GM12878 (cell line): ENCODE results near the gene RPRML. TPM values are rescaled to one million over a fixed set of nuclear protein-coding genes. Genes with fewer than 3 reads are reported as not detected.

Experiments
- ATAC-seq: fragments of 200-7000 bp; cut with Tn5 transposase; 3 replicates; pipeline ENCODE4 v1.9.1; 2020; ENCODE audit warnings: mild to moderate bottlenecking, moderate library complexity
- BruUV-seq: library from RNA; stranded (reverse); fragments of 400-500 nt; replicated peaks from 2 replicates; lab custom pipeline; 2021; lab: Mats Ljungman, UMichigan
- CTCF ChIA-PET: fragments of 300-600 bp; sonication (Branson Sonifier 250); formaldehyde crosslinking; extraction: SDS; loops from one replicate; lab custom pipeline; 2021; ENCODE audit warnings: inconsistent platforms; lab: Yijun Ruan, JAX
- POLR2A ChIA-PET: fragments of 350-600 bp; formaldehyde crosslinking; extraction: SDS; loops from one replicate; lab custom pipeline; 2021; ENCODE audit warnings: inconsistent platforms; lab: Charles Lee
- RAD21 ChIA-PET: fragments of 300-600 bp; sonication (Branson Sonifier 250); formaldehyde crosslinking; loops from one replicate; lab custom pipeline; 2023; ENCODE audit warnings: antibody characterized with exemption; ENCODE audit not compliant: unreplicated experiment; lab: Charles Lee
- SMC1A ChIA-PET: fragments of 300-600 bp; sonication (Branson Sonifier 250); formaldehyde crosslinking; loops from one replicate; lab custom pipeline; 2023; ENCODE audit not compliant: unreplicated experiment, uncharacterized antibody; lab: Charles Lee
- DNase-seq: peaks from one replicate; pipeline ENCODE4 v3.0.0-alpha.2; 2011; ENCODE audit warnings: low read depth, low spot score
- FAIRE-seq: peaks from 3 replicates; lab custom pipeline; 2011; peaks lifted over from hg19 to GRCh38; lab: Jason Lieb, UNC
- H2AFZ ChIP-seq: 2 replicates; pipeline ENCODE4 v1.6.0; 2011; ENCODE audit warnings: low read depth, low read length, control low read depth; ENCODE audit not compliant: control insufficient read depth
- H3K27ac ChIP-seq: 2 replicates; pipeline ENCODE4 v1.5.1; 2011; ENCODE audit warnings: control low read depth; ENCODE audit not compliant: control insufficient read depth, insufficient read depth
- H3K27me3 ChIP-seq, 2 experiments: replicated peaks in 1 of 2; 2 replicates each; pipeline versions ENCODE4 v1.6.0 to v1.6.1; 2011; ENCODE audit warnings: low read length in 1 of 2; ENCODE audit not compliant: control insufficient read depth in 2 of 2, insufficient read depth in 2 of 2
- H3K36me3 ChIP-seq, 2 experiments: 2 replicates each; pipeline ENCODE4 v1.5.1; 2011; ENCODE audit warnings: low read length in 1 of 2; ENCODE audit not compliant: control insufficient read depth in 2 of 2, insufficient read depth in 2 of 2
- H3K4me1 ChIP-seq: 2 replicates; pipeline ENCODE4 v1.6.1; 2011; ENCODE audit warnings: mild to moderate bottlenecking, low read length, moderate library complexity, mixed read lengths; ENCODE audit not compliant: control insufficient read depth, insufficient read depth
- H3K4me2 ChIP-seq: 2 replicates; pipeline ENCODE4 v1.6.0; 2011; ENCODE audit warnings: control low read depth; ENCODE audit not compliant: control insufficient read depth, insufficient read depth
- H3K4me3 ChIP-seq: fragments of 200-600 bp; sonication (generic); 2 replicates; pipeline ENCODE4 v1.5.1; 2016
- H3K79me2 ChIP-seq: 2 replicates; pipeline ENCODE4 v1.6.0; 2011; ENCODE audit warnings: low read length; ENCODE audit not compliant: control insufficient read depth, insufficient read depth
- H3K9ac ChIP-seq: 2 replicates; pipeline ENCODE4 v1.8.0; 2011; ENCODE audit warnings: low read length, control low read depth, mixed read lengths; ENCODE audit not compliant: control insufficient read depth, insufficient read depth
- H3K9me3 ChIP-seq: replicated peaks from 3 replicates; pipeline ENCODE4 v1.5.1; 2011; ENCODE audit warnings: mild to moderate bottlenecking, low read length; ENCODE audit not compliant: control insufficient read depth, insufficient read depth
- H4K20me1 ChIP-seq: 2 replicates; pipeline ENCODE4 v1.6.0; 2011; ENCODE audit not compliant: control insufficient read depth, insufficient read depth
- BACH1 ChIP-seq: fragments of 450-650 bp; IDR thresholded peaks from 2 replicates; pipeline ENCODE4 v1.6.1; 2017; ENCODE audit warnings: mild to moderate bottlenecking, borderline replicate concordance
- BCLAF1 ChIP-seq: fragments of 450-650 bp; IDR thresholded peaks from 2 replicates; pipeline ENCODE4 v1.6.1; 2017; ENCODE audit warnings: antibody characterized with exemption, mild to moderate bottlenecking, moderate library complexity
- CHD1 ChIP-seq: IDR thresholded peaks from 2 replicates; pipeline ENCODE4 v1.6.1; 2012; ENCODE audit warnings: low read depth, low read length, improper control_type of control experiment
- E2F8 ChIP-seq: fragments of 450-650 bp; IDR thresholded peaks from 2 replicates; pipeline ENCODE4 v1.6.1; 2018; ENCODE audit warnings: mild to moderate bottlenecking, low read depth, moderate library complexity; ENCODE audit not compliant: partially characterized antibody
- HDAC2 ChIP-seq: fragments of 200-600 bp; sonication (generic); IDR thresholded peaks from 2 replicates; pipeline ENCODE4 v1.6.1; 2017
- IKZF2 ChIP-seq, 2 experiments: fragments of 450-650 bp; IDR thresholded peaks; 2 replicates each; pipeline ENCODE4 v1.6.1; 2017; ENCODE audit warnings: mild to moderate bottlenecking in 2 of 2, moderate library complexity in 2 of 2
- NFYB ChIP-seq: IDR thresholded peaks from 2 replicates; pipeline ENCODE4 v1.6.1; 2011; ENCODE audit warnings: low read depth, mild to moderate bottlenecking, low read length, improper control_type of control experiment, moderate library complexity; ENCODE audit not compliant: insufficient read depth
- POLR2A ChIP-seq: IDR thresholded peaks from 2 replicates; pipeline ENCODE4 v1.6.1; 2011; ENCODE audit warnings: low read depth, mild to moderate bottlenecking, low read length
- POU2F2 ChIP-seq: IDR thresholded peaks from 3 replicates; pipeline ENCODE4 v1.6.1; 2011; ENCODE audit warnings: low read depth, mild to moderate bottlenecking, low read length, borderline replicate concordance
- RB1 ChIP-seq: fragments of 450-650 bp; formaldehyde crosslinking; IDR thresholded peaks from 2 replicates; pipeline ENCODE4 v1.6.1; 2017; ENCODE audit warnings: mild to moderate bottlenecking, borderline replicate concordance
- SIN3A ChIP-seq: IDR thresholded peaks from 2 replicates; pipeline ENCODE4 v1.6.1; 2012; ENCODE audit warnings: low read depth, low read length, improper control_type of control experiment
- SREBF2 ChIP-seq: IDR thresholded peaks from 2 replicates; pipeline ENCODE4 v1.6.1; 2012; ENCODE audit warnings: mild to moderate bottlenecking, low read length
- SUZ12 ChIP-seq: fragments of 200-600 bp; sonication (generic); IDR thresholded peaks from one replicate; pipeline ENCODE4 v1.6.1; 2018; ENCODE audit warnings: antibody characterized with exemption, mild to moderate bottlenecking; ENCODE audit not compliant: unreplicated experiment
- TCF7 ChIP-seq: IDR thresholded peaks from 2 replicates; pipeline ENCODE4 v1.6.1; 2014; ENCODE audit warnings: antibody characterized with exemption, borderline replicate concordance
- ZBTB33 ChIP-seq: fragments of 450-650 bp; IDR thresholded peaks from 2 replicates; pipeline ENCODE4 v1.6.1; 2017; ENCODE audit warnings: mild to moderate bottlenecking
- WGBS: methylation state at CpG from one replicate; pipeline ENCODE4 v1.1.6; 2016; ENCODE audit warnings: low lambda C conversion rate; ENCODE audit not compliant: insufficient replicate concordance, insufficient coverage; ENCODE audit errors: missing lambda C conversion rate; 5-methylcytosine and 5-hydroxymethylcytosine counted together
- in situ Hi-C: fragments of 300-500 bp; cut with MboI; formaldehyde crosslinking; loops from 9 replicates; pipeline ENCODE4 v1.14.3; 2018; ENCODE audit warnings: mixed read lengths
- intact Hi-C: fragments of 100-400 bp; cut with micrococcal nuclease; formaldehyde crosslinking; loops from one replicate; pipeline ENCODE4 v1.14.2; 2022; ENCODE audit not compliant: unreplicated experiment
- polyA plus RNA-seq, 11 experiments: library from polyadenylated mRNA; depleted of rRNA in 4 of 11; unstranded in 6 of 11; stranded (reverse) in 5 of 11; fragments of >200 nt; fragmentation: Nextera tagmentation in 4 of 11; fragmentation: Illumina TruSeq in 1 of 11; extraction: Ambion mirVana in 4 of 11; extraction: Trizol in 1 of 11; gene quantifications; 1 replicate in 1 of 11; 2 replicates in 10 of 11; pipeline versions ENCODE4 v1.2.1 to v1.2.3, GENCODE V29; 2011 to 2016; ENCODE audit warnings: inconsistent platforms in 2 of 11, missing spikeins in 2 of 11, low read depth in 1 of 11
- total RNA-seq, 4 experiments: library from RNA; depleted of rRNA in 3 of 4; stranded (reverse); fragments of >200 nt in 3 of 4; fragmentation: Illumina TruSeq in 1 of 4; extraction: Trizol in 1 of 4; gene quantifications; 2 replicates each; pipeline versions ENCODE4 v1.2.1 to v1.2.3, GENCODE V29; 2013 to 2021

Gene RPRML
- total and polyA plus RNA-seq, 10 of the 15 experiments (the other 5 are each of a cell fraction or from before 2014, with no cell fraction given), result not detected

GRCh38 chr17:46929413-46929812 lies 49.6 kb downstream of the RPRML start:
- Histone ChIP-seq H3K27ac (no peak overlapping the region), H3K27me3 (no peaks in the 10 kb centered on the region), H3K9me3 (no peaks in the 10 kb centered on the region), H3K4me2 (no peak overlapping the region), H3K79me2 (peaks cover 45% of the 10 kb centered on the region), H3K36me3 (peaks cover 12 to 46% of the 10 kb centered on the region in 2 experiments), H4K20me1 (peaks cover 4% of the 10 kb centered on the region), H3K9ac (no peak overlapping the region), H3K4me3 (no peak overlapping the region), H2AFZ (no peak overlapping the region), H3K4me1 (0 out of 2 replicates have a peak, but pooled peaks cover 4% of the 10 kb centered on the region)
- ATAC-seq (no peak), FAIRE-seq (no peak), DNase-seq (no peak)
- ChIA-PET POLR2A (no interaction called here), RAD21 (no interaction called here), CTCF (no interaction called here), SMC1A (no interaction called here)
- intact Hi-C loops (no loop called here), in situ Hi-C loops (no loop called here)
- no TSS peak for BruUV-seq
- TF ChIP-seq CHD1 (no peak), E2F8 (no peak), SUZ12 (no peak), POLR2A (no peak), SIN3A (no peak), BACH1 (no peak), BCLAF1 (no peak), TCF7 (no peak), POU2F2 (no peak), ZBTB33 (no peak), IKZF2 (IDR thresholded peaks at IDR 0.05) (no peak), RB1 (no peak), SREBF2 (no peak), HDAC2 (no peak), NFYB (no peak)
- 75% methylated on average over 6 of the region's 6 CpGs for WGBS
